Stimulated activated naive CD4-positive, alpha-beta T cell treated with Interleukin-2 at 50 U/mL for 16 hours (primary cell): Measurements from ENCODE around the gene OR4A15.

ENCODE experiments used
- DNase-seq: peaks from one replicate; lab custom pipeline; 2025; lab: John Stamatoyannopoulos, UW

The OR4A15 gene

DNA sequence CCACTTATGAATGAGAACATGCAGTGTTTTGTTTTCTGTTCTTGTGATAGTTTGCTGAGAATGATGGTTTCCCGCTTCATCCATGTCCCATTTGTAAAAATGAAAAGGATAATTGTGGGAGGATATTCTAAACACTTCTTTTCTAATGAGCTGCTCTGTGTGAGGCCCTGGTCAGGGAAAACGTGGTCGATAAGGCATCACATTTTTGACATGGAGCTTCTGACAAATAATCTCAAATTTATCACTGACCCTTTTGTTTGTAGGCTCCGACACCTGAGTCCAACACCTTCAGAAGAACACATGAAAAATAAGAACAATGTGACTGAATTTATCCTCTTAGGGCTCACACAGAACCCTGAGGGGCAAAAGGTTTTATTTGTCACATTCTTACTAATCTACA lies at the start of gene OR4A15:
Gene OR4A15 (plus strand): TSS at position 301 of the 400 bp plus-strand sequence. CDS start 0 bp downstream, at position 301.
- DNase-seq: no peak

- DNase-seq: no peak
Observed at GRCh38 chr11:55324500-55324899, 43.3 kb upstream of the OR4A15 start.

DNA sequence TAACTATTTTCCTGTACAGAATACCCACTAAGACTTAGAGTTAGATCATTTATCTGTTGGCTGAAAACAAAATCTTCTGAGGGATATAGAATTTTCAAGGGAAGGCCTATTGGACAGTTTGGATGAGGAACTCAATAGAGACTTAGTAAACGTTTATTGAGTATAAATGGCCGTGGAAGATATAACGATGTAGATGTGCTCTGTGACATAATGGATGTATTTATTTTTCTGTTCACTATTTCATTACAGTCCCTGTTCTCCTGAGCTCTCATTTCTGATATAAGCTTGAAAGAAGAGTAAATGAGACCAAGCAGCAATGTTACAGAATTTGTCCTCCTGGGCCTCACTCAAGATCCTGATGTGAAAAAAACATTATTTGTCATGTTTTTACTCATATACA lies 24.9 kb upstream of the OR4A15 start, which contains the start of gene OR4A16:
Gene OR4A16 (plus strand): TSS at position 301 of the 400 bp plus-strand sequence. CDS start 0 bp downstream, at position 301.
- DNase-seq: no peak

DNA sequence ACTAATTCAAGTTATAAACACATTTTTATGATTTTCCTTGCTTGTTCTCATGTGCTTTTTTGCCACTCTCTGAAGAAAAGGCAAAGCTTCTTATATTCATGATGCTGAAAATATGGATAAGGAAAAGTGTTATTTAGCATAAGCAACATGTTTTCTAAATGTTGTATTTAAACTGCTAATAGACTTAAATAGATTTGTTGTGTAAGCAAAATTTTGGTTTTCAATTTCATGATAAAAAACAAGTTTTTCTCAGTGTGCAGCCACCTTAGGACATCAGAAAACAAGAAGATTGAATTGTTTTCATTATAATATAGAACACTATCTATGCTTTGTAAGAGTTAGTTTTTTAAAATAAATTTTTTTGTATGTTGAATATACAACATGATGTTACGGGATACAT lies 22.5 kb upstream of the OR4A15 start:
- no peak for DNase-seq

- no peak for DNase-seq
Observed at GRCh38 chr11:55349032-55349431, 18.7 kb upstream of the OR4A15 start.

- no peak for DNase-seq
Observed at GRCh38 chr11:55357560-55358184, 10.1 kb upstream of the OR4A15 start.

DNA sequence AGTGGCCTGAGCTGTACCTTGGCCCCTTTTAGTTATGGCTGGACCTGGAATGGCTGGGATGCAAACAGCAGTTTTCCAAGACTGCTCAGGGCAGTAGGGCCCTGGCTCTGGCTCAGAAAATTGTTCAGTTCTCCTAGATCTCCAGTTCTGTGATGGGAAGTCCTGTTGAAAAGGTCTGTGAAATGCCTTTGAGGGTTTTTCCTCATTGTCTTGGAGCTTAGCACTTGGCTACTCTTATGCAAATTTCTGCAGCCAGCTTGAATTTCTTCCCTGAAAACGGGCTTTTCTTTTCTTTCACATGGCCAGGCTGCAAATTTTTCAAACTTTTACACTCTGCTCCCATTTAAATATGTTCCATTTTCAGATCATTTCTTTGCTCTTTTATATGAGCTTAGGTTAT lies 33.2 kb downstream of the OR4A15 start:
- DNase-seq: no peak
